ENCODE data around the gene HAPSTR1. TPM values are rescaled to one million over a fixed set of nuclear protein-coding genes. Genes with fewer than 3 reads are reported as not detected.
A peak's percentile ranks its signal among the peaks of the same experiment; 100 is the strongest.

Gene HAPSTR1
- total RNA-seq, 2 experiments from 2014 or later: 52.5 to 53.4 TPM

GRCh38 chr16:9126609-9127008 is 35.2 kb downstream of the HAPSTR1 start:
- ATAC-seq (no peak), DNase-seq (no peak)
- TF ChIP-seq CTCF (IDR thresholded peaks at IDR 0.05): no peak
- peaks cover 18% of the 10 kb centered on the region for H3K36me3 Mint-ChIP-seq (ENCODE audit: low read depth)
- H3K9me3 Mint-ChIP-seq: no peaks in the 10 kb centered on the region
- peaks cover 71% of the 10 kb centered on the region for H3K4me1 Mint-ChIP-seq (ENCODE audit: low read depth)
- ChIA-PET POLR2A (interaction anchor here (0.6 to 7.3 kb wide), 11 partner anchors 9 to 258 kb away, joined by 3 to 59 read pairs (median 4); partner anchors contain the start of genes CARHSP1 and HAPSTR1), CTCF (interaction anchor here (1.4 to 2.2 kb wide), 3 partner anchors 9 to 16 kb away, joined by 3 to 14 read pairs (median 4); no protein-coding TSS in a partner anchor)
- H3K27ac Mint-ChIP-seq: peak overlapping the region; percentile 88
- H3K4me3 Mint-ChIP-seq: no peak overlapping the region
- intact Hi-C loops (cut with micrococcal nuclease): loop anchor here (5.0 kb wide), 1 partner anchor 34 kb away; the partner anchor contains the start of gene HAPSTR1
- no peaks in the 10 kb centered on the region for H3K27me3 Mint-ChIP-seq

GRCh38 chr16:9128346-9129342 is 37.2 kb downstream of the HAPSTR1 start:
- H3K36me3 Mint-ChIP-seq (ENCODE audit: low read depth): peaks cover 9% of the 10 kb centered on the region
- no peak for DNase-seq
- H3K27ac Mint-ChIP-seq: peak overlapping the region; percentile 88
- no peak for ATAC-seq
- no peaks in the 10 kb centered on the region for H3K9me3 Mint-ChIP-seq
- intact Hi-C loops (cut with micrococcal nuclease): loop anchor here (5.0 kb wide), 1 partner anchor 36 kb away; the partner anchor contains the start of gene HAPSTR1
- no peak for TF ChIP-seq CTCF (IDR thresholded peaks at IDR 0.05)
- peaks cover 63% of the 10 kb centered on the region for H3K4me1 Mint-ChIP-seq (ENCODE audit: low read depth)
- POLR2A ChIA-PET: interaction anchor here (1.4 to 7.3 kb wide), 4 partner anchors 19 to 260 kb away, joined by 4 to 59 read pairs (median 22); partner anchors contain the start of genes CARHSP1 and HAPSTR1
- no peaks in the 10 kb centered on the region for H3K27me3 Mint-ChIP-seq
- H3K4me3 Mint-ChIP-seq: no peak overlapping the region
- CTCF ChIA-PET: interaction anchor here (1.0 to 2.2 kb wide), 5 partner anchors 10 to 192 kb away, joined by 3 to 14 read pairs (median 3); no protein-coding TSS in a partner anchor

- CTCF ChIA-PET: interaction anchor here (0.6 to 2.7 kb wide), 17 partner anchors 11 to 264 kb away, joined by 3 to 20 read pairs (median 4); no protein-coding TSS in a partner anchor
- ATAC-seq: no peak
- intact Hi-C loops (cut with micrococcal nuclease): no loop called here
- TF ChIP-seq CTCF (IDR thresholded peaks at IDR 0.05): no peak
- H3K36me3 Mint-ChIP-seq (ENCODE audit: low read depth): no peaks in the 10 kb centered on the region
- H3K9me3 Mint-ChIP-seq: no peaks in the 10 kb centered on the region
- no peak overlapping the region for H3K27ac Mint-ChIP-seq
- peaks cover 26% of the 10 kb centered on the region for H3K4me1 Mint-ChIP-seq (ENCODE audit: low read depth)
- H3K27me3 Mint-ChIP-seq: no peaks in the 10 kb centered on the region
- H3K4me3 Mint-ChIP-seq: no peak overlapping the region
- POLR2A ChIA-PET: interaction anchor here (2.0 kb wide), 1 partner anchor 198 kb away, joined by 5 read pairs; no protein-coding TSS in a partner anchor
- no peak for DNase-seq
Observed at GRCh38 chr16:9134306-9134705, 42.9 kb downstream of the HAPSTR1 start.

- Mint-ChIP-seq H3K4me3 (no peak overlapping the region), H3K4me1 (ENCODE audit: low read depth) (peaks cover 26% of the 10 kb centered on the region), H3K36me3 (ENCODE audit: low read depth) (no peaks in the 10 kb centered on the region), H3K9me3 (no peaks in the 10 kb centered on the region), H3K27ac (no peak overlapping the region), H3K27me3 (no peaks in the 10 kb centered on the region)
- CTCF ChIA-PET: interaction anchor here (0.6 to 2.7 kb wide), 21 partner anchors 12 to 265 kb away, joined by 3 to 20 read pairs (median 4); no protein-coding TSS in a partner anchor
- ATAC-seq: peak; percentile 93
- POLR2A ChIA-PET: interaction anchor here (2.0 kb wide), 1 partner anchor 198 kb away, joined by 5 read pairs; no protein-coding TSS in a partner anchor
- TF ChIP-seq CTCF (IDR thresholded peaks at IDR 0.05): peak; percentile 84
- intact Hi-C loops (cut with micrococcal nuclease): no loop called here
- DNase-seq: peak; percentile 83
Observed at GRCh38 chr16:9134739-9135138, 43.3 kb downstream of the HAPSTR1 start.
